Measurements from ENCODE around the gene CEP89.
"Not testable (repeated sequence)": the region's sequence is repeated elsewhere in the genome, so short reads cannot be mapped to it uniquely, and the experiment has no call there.

Gene CEP89

GRCh38 chr19:32971715-32972540 is at the start of gene CEP89, which contains the start of gene FAAP24:
Gene CEP89 (minus strand): TSS chr19:32971958. CDS start chr19:32971874, 84 bp downstream.
Gene FAAP24 (plus strand): TSS chr19:32972242. CDS start chr19:32973197, 955 bp downstream.
- ATAC-seq = peak; percentile 99

GRCh38 chr19:33010891-33011290 is 39.1 kb upstream of the CEP89 start:
- ATAC-seq, DNase-seq: not testable (repeated sequence)

More at GRCh38 chr19:32971715-32972540, at the start of gene CEP89, which contains the start of gene FAAP24:
- peak; percentile 94 for DNase-seq

GRCh38 chr19:33008738-33009137 is 37.0 kb upstream of the CEP89 start:
- ATAC-seq = no peak

GRCh38 chr19:33005440-33005839 is 33.7 kb upstream of the CEP89 start:
- ATAC-seq (no peak), DNase-seq (no peak)

More at GRCh38 chr19:33008738-33009137, 37.0 kb upstream of the CEP89 start:
- DNase-seq = no peak

- ATAC-seq, DNase-seq: not testable (repeated sequence)
Observed at GRCh38 chr19:33003424-33004024, 31.8 kb upstream of the CEP89 start.

GRCh38 chr19:33002126-33002865 is 30.5 kb upstream of the CEP89 start:
- DNase-seq, ATAC-seq: not testable (repeated sequence)

- ATAC-seq (no peak), DNase-seq (no peak)
Observed at GRCh38 chr19:33000910-33001309, 29.2 kb upstream of the CEP89 start.

- DNase-seq = peak; percentile 6
- ATAC-seq = peak; percentile 55
Observed at GRCh38 chr19:33000510-33000909, 28.8 kb upstream of the CEP89 start.

GRCh38 chr19:32998722-32999121 is 27.0 kb upstream of the CEP89 start:
- no peak for DNase-seq
- ATAC-seq = no peak

GRCh38 chr19:32997716-32998355 is 26.1 kb upstream of the CEP89 start:
- DNase-seq (no peak), ATAC-seq (no peak)

- not testable (repeated sequence) for ATAC-seq
Observed at GRCh38 chr19:32997061-32997464, 25.3 kb upstream of the CEP89 start.

GRCh38 chr19:32995966-32996365 is 24.2 kb upstream of the CEP89 start:
- DNase-seq, ATAC-seq: not testable (repeated sequence)

More at GRCh38 chr19:32997061-32997464, 25.3 kb upstream of the CEP89 start:
- DNase-seq = not testable (repeated sequence)

- ATAC-seq (no peak), DNase-seq (no peak)
Observed at GRCh38 chr19:32988724-32989123, 17.0 kb upstream of the CEP89 start.

- ATAC-seq, DNase-seq: not testable (repeated sequence)
Observed at GRCh38 chr19:32988254-32988653, 16.5 kb upstream of the CEP89 start.

- not testable (repeated sequence) for ATAC-seq, DNase-seq
Observed at GRCh38 chr19:32982488-32982887, 10.7 kb upstream of the CEP89 start.

- not testable (repeated sequence) for DNase-seq, ATAC-seq
Observed at GRCh38 chr19:32979807-32980206, 8.0 kb upstream of the CEP89 start.

GRCh38 chr19:32977813-32978212 is 6.1 kb upstream of the CEP89 start:
- DNase-seq, ATAC-seq: not testable (repeated sequence)

- no peak for ATAC-seq
- no peak for DNase-seq
Observed at GRCh38 chr19:32977280-32977679, 5.5 kb upstream of the CEP89 start.

- ATAC-seq = no peak
Observed at GRCh38 chr19:32976223-32976805, 4.6 kb upstream of the CEP89 start.

GRCh38 chr19:32971012-32971595 is 654 bp downstream of the CEP89 start:
- no peak for ATAC-seq
- no peak for DNase-seq

More at GRCh38 chr19:32976223-32976805, 4.6 kb upstream of the CEP89 start:
- DNase-seq = peak; percentile 77

GRCh38 chr19:32969549-32969948 is 2.2 kb downstream of the CEP89 start:
- no peak for DNase-seq
- no peak for ATAC-seq

All from stimulated activated naive CD8-positive, alpha-beta T cell treated with anti-CD3 and anti-CD28 coated beads, Interleukin-15, Interleukin-2, amounts not matched to agents 100 U/mL and 50 U/mL, for 24 hours (primary cell).